Vagina (tissue), 2 donors: Measurements from ENCODE around the gene ZSWIM7. TPM values are rescaled to one million over a fixed set of nuclear protein-coding genes. Genes with fewer than 3 reads are reported as not detected.
"Not testable (repeated sequence)": the region's sequence is repeated elsewhere in the genome, so short reads cannot be mapped to it uniquely, and the experiment has no call there.

Source experiments
- DNase-seq, 2 donors: peaks; one replicate each; pipeline ENCODE4 v3.0.0-alpha.2; 2017; ENCODE audit errors: extremely low spot score in 2 of 2
- H3K27ac ChIP-seq: fragments of 200-600 bp; sonication (generic); one replicate; pipeline ENCODE4 v1.5.1; 2019
- H3K27me3 ChIP-seq: fragments of 200-600 bp; sonication (generic); one replicate; pipeline ENCODE4 v1.5.1; 2019
- H3K36me3 ChIP-seq, 2 donors: fragments of 200-600 bp; sonication (generic); one replicate each; pipeline ENCODE4 v1.5.1; 2017 to 2019
- H3K4me1 ChIP-seq: fragments of 200-600 bp; sonication (generic); one replicate; pipeline ENCODE4 v1.5.1; 2019
- H3K4me3 ChIP-seq, 2 donors: fragments of 200-600 bp; sonication (generic); 1 replicate in 1 of 2; 2 replicates in 1 of 2; pipeline ENCODE4 v1.5.1; 2016 to 2019
- H3K9me3 ChIP-seq: fragments of 200-600 bp; sonication (generic); one replicate; pipeline ENCODE4 v1.5.1; 2019
- POLR2A ChIP-seq, 2 donors: fragments of 450-650 bp; IDR thresholded peaks; one replicate each; pipeline ENCODE4 v1.6.1; 2017; ENCODE audit warnings: antibody characterized with exemption in 2 of 2, mild to moderate bottlenecking in 2 of 2, moderate library complexity in 2 of 2
- POLR2AphosphoS5 ChIP-seq, 2 donors: sonication (generic); formaldehyde crosslinking; IDR thresholded peaks; one replicate each; pipeline ENCODE4 v1.9.0; 2017; ENCODE audit warnings: antibody characterized with exemption in 2 of 2, mild to moderate bottlenecking in 2 of 2, low read depth in 1 of 2; ENCODE audit not compliant: insufficient read depth in 1 of 2
- intact Hi-C: fragments of 100-400 bp; cut with DNase I; formaldehyde crosslinking; loops from one replicate; pipeline ENCODE4 v1.15.1; 2023
- total RNA-seq: library from RNA; depleted of rRNA; stranded (reverse); fragments of >200 nt; gene quantifications from one replicate; pipeline ENCODE4 v1.2.3, GENCODE V29; 2016
- TF ChIP-seq, protein P1 (sequence below), 3 experiments: fragments of 450-650 bp in 2 of 3; fragments of 200-600 bp in 1 of 3; sonication (generic) in 1 of 3; IDR thresholded peaks; one replicate each; pipeline ENCODE4 v1.5.1; 2017 to 2019; ENCODE audit warnings: antibody characterized with exemption in 3 of 3, mild to moderate bottlenecking in 2 of 3, moderate library complexity in 2 of 3

Gene ZSWIM7
- total RNA-seq, 1 donor from 2014 or later: 18.9 TPM

DNA sequence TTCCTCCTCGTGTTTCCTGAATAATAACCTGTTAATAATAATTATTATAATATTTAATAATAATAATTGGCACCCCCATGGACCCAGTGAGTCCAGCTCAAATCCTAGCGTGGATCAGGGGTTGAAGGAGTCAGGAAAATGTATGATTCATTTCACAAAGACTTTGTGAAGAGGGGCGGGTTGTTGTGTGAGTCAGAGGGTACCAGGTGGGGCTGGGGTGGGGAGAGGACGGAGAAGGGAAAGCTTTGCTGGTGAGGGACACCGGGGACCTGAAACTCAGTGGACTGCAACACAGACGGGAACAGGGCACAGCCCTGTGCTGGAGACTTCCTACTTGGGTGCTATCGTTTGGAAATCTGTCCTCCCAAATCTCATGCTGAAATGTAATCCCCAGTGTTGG, 57.7 kb downstream of the ZSWIM7 start:
- no peak for DNase-seq
- TF ChIP-seq, protein P1, sequence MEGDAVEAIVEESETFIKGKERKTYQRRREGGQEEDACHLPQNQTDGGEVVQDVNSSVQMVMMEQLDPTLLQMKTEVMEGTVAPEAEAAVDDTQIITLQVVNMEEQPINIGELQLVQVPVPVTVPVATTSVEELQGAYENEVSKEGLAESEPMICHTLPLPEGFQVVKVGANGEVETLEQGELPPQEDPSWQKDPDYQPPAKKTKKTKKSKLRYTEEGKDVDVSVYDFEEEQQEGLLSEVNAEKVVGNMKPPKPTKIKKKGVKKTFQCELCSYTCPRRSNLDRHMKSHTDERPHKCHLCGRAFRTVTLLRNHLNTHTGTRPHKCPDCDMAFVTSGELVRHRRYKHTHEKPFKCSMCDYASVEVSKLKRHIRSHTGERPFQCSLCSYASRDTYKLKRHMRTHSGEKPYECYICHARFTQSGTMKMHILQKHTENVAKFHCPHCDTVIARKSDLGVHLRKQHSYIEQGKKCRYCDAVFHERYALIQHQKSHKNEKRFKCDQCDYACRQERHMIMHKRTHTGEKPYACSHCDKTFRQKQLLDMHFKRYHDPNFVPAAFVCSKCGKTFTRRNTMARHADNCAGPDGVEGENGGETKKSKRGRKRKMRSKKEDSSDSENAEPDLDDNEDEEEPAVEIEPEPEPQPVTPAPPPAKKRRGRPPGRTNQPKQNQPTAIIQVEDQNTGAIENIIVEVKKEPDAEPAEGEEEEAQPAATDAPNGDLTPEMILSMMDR (IDR thresholded peaks at IDR 0.05): no peak
- Histone ChIP-seq H3K27me3 (no peaks in the 10 kb centered on the region), H3K9me3 (no peaks in the 10 kb centered on the region), H3K27ac (no peak overlapping the region), H3K4me3 (no peak overlapping the region), H3K4me1 (peaks cover 21% of the 10 kb centered on the region), H3K36me3 (no peaks in the 10 kb centered on the region)
- intact Hi-C loops: no loop called here

DNA sequence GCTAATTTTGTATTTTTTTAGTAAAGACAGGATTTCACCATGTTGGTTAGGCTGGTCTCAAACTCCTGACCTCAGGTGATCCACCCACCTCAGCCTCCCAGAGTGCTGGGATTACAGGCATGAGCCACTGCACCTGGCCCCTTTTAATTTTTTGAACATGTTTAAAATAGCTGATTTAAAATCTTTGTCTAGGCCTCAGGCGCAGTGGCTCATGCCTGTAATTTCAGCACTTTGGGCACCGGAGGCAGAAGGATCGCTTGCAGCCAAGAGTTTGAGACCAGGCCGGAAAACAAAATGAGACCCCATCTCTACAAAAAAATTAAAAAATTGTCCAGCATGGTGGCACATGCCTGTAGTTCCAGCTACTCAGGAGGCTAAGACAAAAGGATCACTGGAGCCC, 63.0 kb downstream of the ZSWIM7 start:
- H3K4me3 ChIP-seq, H3K9me3 ChIP-seq, DNase-seq, H3K27me3 ChIP-seq, H3K27ac ChIP-seq, H3K4me1 ChIP-seq, H3K36me3 ChIP-seq, intact Hi-C loops: not testable (repeated sequence)

DNA sequence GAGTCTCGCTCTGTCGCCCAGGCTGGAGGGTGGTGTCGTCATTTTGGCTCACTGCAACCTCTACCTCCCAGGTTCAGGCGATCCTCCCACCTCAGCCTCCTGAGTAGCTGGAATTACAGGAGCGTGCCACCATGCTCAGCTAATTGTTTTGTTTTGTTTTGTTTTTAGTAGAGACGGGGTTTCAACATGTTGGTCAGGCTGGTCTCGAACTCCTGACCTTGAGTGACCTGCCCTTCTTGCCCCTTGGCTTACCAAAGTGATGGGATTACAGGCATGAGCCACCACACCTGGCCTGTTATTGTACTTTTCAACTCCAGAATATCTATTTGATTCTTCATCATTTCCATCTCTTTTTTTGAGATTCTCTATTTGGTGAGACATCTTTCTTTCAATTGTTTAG, 63.6 kb downstream of the ZSWIM7 start:
- Histone ChIP-seq H3K27ac (no peak overlapping the region), H3K9me3 (no peaks in the 10 kb centered on the region), H3K27me3 (no peaks in the 10 kb centered on the region), H3K36me3 (no peaks in the 10 kb centered on the region), H3K4me3 (no peak overlapping the region), H3K4me1 (no peaks in the 10 kb centered on the region)
- TF ChIP-seq POLR2A (IDR thresholded peaks at IDR 0.05): no peak
- TF ChIP-seq, protein P1 (IDR thresholded peaks at IDR 0.05): no peak
- TF ChIP-seq POLR2AphosphoS5 (IDR thresholded peaks at IDR 0.05; ENCODE audit: insufficient read depth in 1 of 2, low read depth in 1 of 2): no peak
- intact Hi-C loops: no loop called here
- DNase-seq: no peak

DNA sequence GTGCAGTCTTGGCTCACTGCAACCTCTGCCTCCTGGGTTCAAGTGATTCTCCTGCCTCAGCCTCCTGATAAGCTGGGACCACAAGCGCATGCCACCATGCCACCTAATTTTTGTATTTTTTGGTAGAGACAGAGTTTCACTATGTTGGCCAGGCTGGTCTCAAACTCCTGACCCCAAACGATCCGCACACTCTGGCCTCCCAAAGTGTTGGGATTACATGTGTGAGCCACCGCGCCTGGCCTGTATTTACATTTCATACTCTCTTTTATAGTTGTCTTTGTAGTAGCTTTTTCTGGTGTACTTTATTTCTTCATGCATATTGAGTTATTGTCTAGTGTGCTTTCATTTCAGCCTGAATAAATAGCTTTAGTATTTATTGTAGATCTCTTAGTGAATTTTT, 64.6 kb downstream of the ZSWIM7 start:
- no peaks in the 10 kb centered on the region for H3K4me1 ChIP-seq
- TF ChIP-seq POLR2AphosphoS5 (IDR thresholded peaks at IDR 0.05; ENCODE audit: insufficient read depth in 1 of 2, low read depth in 1 of 2) (no peak), POLR2A (IDR thresholded peaks at IDR 0.05) (no peak)
- TF ChIP-seq, protein P1 (IDR thresholded peaks at IDR 0.05): no peak
- no peaks in the 10 kb centered on the region for H3K27me3 ChIP-seq
- no peak for DNase-seq
- H3K36me3 ChIP-seq: no peaks in the 10 kb centered on the region
- no peak overlapping the region for H3K27ac ChIP-seq
- intact Hi-C loops: no loop called here
- no peak overlapping the region for H3K4me3 ChIP-seq
- no peaks in the 10 kb centered on the region for H3K9me3 ChIP-seq

DNA sequence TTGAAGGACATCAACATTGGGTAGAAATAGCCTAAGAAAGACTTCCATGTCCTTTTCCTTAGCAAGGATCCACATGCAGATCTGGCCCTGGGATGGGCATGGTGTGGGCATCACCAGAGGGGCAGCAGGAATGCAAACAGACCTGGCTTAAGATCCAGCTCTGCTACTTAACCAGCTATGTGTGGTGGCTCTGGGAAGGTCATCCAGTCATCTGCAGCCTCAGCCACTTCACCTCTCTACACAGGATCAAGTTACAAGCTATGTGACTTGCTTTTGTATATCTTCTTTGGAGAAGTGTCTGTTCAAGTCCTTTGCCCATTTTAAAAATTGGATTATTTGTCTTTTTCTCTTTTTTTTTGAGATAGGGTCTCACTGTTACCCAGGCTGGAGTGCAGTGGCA, 68.1 kb downstream of the ZSWIM7 start:
- Histone ChIP-seq H3K4me1 (no peaks in the 10 kb centered on the region), H3K27ac (no peak overlapping the region), H3K9me3 (no peaks in the 10 kb centered on the region), H3K36me3 (no peaks in the 10 kb centered on the region), H3K4me3 (no peak overlapping the region), H3K27me3 (no peaks in the 10 kb centered on the region)
- no peak for DNase-seq
- TF ChIP-seq, protein P1 (IDR thresholded peaks at IDR 0.05): no peak
- TF ChIP-seq POLR2A (IDR thresholded peaks at IDR 0.05) (no peak), POLR2AphosphoS5 (IDR thresholded peaks at IDR 0.05; ENCODE audit: insufficient read depth in 1 of 2, low read depth in 1 of 2) (no peak)
- intact Hi-C loops: no loop called here

DNA sequence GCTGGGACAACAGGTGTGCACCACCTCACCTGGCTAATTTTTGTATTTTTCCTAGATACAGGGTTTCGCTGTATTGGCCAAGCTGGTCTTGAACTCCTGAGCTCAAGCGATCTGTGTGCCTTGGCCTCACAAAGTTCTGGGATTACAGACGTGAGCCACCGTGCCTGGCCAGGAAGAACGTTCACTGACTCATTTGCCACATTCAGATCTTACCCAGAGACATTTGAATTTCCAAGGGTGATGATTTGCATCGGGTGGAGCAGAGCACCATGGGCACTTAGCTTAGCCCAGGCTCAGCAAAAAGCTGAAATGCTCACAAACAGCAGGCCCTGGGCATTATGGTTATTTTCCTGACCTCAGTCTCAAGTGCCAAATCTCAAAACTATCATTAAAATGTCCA, 69.1 kb downstream of the ZSWIM7 start:
- H3K27me3 ChIP-seq: no peaks in the 10 kb centered on the region
- TF ChIP-seq, protein P1 (IDR thresholded peaks at IDR 0.05): no peak
- TF ChIP-seq POLR2A (IDR thresholded peaks at IDR 0.05) (no peak), POLR2AphosphoS5 (IDR thresholded peaks at IDR 0.05; ENCODE audit: insufficient read depth in 1 of 2, low read depth in 1 of 2) (no peak)
- no peaks in the 10 kb centered on the region for H3K36me3 ChIP-seq
- DNase-seq: no peak
- intact Hi-C loops: no loop called here
- no peaks in the 10 kb centered on the region for H3K4me1 ChIP-seq
- no peaks in the 10 kb centered on the region for H3K9me3 ChIP-seq
- H3K4me3 ChIP-seq: no peak overlapping the region
- no peak overlapping the region for H3K27ac ChIP-seq
